ENCODE measurements around the gene GABRA1.

GABRA1 gene
- 0 reads per million in 3 experiments for total RNA-seq

DNA sequence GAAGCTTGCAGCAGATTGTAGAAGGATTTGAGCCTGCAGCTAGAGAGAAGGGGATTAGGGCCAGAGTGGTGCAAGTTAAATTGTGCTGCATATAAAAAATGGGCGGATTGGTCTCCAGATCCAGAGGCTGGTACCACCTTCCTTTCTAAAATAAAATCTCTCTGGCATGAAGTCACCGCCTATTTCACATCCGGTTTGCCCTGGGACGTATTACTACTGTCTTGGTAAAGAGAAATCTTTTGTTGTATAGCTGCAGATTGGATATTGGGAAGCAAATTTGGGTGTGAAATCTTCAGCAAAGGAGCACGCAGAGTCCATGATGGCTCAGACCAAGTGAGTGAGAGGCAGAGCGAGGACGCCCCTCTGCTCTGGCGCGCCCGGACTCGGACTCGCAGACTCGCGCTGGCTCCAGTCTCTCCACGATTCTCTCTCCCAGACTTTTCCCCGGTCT is at the start of gene GABRA1:
TSS of gene GABRA1 (plus strand) at position 180 of the 451 bp plus-strand sequence. CDS start 2,691 bp downstream, outside the sequence.
- DNase-seq, result no peak

DNA sequence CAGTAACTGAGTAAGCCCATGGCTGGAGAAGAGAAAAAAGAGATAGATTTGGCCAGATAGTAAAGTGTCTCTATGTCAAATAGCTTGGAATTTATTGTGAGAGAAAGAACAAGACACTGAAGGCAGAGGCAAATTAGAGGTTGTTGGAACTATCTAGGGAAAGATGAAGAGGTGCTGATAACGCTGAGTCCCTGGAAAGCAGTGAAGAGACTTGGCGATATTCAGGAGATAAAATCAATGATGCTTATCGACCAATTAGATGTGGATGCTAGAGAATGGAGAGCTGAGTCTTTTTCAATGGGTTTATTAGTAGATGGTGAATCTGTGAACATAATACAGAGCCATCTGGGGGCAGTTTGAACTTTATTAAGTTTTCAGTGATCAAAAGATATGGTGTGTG is 48.6 kb upstream of the GABRA1 start:
- DNase-seq, result no peak

DNA sequence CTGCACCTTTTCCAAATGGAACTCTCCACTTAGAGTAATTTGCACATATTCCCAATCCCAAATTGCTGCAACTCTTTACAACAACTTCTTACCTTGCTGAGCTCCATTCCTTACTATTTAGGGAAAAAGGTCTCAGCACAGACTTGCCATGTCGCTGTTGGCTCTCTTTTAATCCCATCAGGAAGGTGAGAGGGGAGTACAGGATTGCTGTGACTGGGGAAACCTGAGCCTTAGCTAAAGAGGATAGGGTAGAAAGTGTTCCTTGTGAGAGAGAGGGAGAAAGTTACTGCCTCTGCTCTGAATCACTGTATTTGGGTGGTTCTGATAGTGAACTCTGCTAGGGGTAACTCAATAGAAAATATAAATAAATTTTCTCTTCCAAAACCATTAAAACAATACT is 43.7 kb upstream of the GABRA1 start:
- DNase-seq, result no peak

DNA sequence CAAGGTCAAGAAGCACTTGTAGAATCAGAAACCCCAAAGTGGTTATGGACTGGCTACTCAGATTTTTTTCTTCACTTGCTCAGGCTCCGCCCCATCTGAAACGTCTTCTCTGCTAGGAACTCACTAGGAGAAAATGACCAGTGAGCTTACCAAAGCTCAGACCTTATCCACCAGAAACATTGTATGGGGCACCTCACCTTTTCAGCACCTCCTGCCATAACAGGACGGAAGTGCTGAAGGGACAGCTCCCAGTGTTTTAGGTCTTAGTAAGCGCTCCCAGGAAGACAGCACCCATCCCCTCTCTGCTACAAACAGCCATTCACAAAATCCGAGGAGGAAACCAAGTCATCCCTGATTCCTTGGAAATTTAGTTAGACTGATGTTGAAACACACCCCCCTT is 1.2 kb upstream of the GABRA1 start:
- DNase-seq, result no peak

DNA sequence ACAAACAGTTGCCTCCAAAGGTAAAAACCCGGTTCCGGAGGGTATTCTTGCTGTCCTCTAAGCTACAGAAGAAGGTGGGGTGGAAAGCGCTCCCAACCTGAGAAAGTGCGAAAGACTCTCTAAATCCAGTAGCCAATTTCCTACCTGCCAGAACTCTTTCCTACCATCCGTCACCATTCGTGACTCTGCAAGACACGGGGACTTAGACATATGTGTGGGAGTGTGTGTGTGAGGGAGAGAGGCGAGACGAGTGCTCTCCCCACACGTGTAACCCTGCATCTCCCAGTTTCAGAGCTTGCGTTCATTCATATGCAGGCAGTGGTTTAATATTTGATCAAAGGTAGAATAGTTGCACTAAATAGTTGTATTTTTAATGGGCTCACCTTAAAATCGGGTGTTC is 473 bp upstream of the GABRA1 start:
- no peak for DNase-seq

DNA sequence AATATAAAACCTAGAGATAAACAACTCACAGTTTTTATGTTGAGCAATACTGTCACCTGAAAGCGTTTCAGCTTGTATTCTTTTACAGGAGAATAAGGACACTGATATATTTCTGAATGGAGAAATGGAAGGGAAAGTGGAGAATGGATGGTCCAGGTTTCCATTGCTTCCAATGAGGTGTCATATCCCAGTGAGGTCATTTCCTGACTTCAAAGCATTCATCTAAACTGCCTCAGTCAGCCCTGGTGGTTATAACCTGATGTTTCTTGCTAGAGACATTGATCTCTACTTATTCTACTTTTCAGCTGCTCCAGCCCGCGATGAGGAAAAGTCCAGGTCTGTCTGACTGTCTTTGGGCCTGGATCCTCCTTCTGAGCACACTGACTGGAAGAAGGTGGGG is 2.6 kb downstream of the GABRA1 start:
- no peak for DNase-seq

DNA sequence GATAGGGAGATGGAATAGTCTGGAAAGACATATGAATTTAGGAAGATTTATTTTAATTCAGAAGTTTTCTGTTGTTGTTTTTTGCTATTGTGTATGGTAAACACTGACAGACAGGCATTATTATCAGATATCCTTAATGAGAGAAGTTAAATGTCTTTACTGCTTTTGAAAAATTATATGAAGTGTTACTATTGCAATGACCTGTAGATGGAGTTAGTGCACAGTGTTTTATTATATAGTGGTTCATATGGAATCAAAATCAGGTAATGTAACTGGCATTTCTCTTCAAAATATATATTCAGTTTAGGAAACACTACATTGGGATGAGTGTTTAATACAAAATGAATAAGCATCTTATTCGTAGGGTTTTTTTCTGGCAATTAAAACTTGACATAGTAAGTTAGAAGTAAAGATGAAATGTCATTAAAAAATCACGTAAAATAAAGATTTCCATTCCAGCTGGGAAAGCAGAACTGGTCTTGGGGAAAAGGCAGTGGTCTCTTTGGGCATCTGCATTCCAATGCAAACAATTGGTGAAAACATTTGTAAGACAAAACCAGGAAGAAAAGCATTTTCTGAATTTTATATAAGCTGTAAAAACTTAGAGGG is 3.9 kb downstream of the GABRA1 start:
- DNase-seq, result no peak

DNA sequence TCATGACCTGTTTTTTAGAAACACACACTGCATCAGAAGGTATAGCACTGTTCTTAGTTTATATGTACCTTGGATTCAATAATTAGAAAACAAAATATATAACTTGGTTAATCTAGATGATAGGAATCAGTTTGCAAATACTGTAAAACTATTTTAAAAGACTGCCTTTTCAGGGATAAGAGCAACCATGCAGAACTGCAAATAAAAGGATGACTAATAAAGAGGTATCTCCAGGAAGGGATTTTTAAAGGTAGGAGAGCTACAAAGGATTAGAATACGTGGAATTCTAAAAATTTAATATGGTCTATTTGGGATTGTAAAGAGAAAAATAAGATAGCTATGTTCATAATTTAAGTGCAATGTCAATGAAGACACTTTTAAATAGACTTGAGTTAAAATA is 9.4 kb downstream of the GABRA1 start:
- DNase-seq, result no peak

DNA sequence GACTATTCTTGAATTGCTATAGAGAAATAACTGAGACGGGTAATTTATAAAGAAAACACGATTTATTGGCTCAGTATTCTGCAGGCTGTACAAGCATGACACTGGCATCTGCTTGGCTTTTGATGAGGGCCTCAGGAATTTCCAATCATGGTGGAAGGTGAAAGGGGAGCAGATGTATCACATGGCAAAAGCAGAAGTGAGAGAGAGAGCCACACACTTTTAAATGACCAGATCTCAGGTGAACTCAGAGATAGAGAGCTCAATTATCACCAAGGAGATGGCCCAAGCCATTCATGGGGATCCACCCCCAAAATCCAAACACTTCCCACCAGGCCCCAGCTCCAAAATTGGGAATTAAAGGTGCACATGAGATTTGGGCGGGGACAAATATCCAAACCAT is 15.3 kb downstream of the GABRA1 start:
- DNase-seq, result no peak

DNA sequence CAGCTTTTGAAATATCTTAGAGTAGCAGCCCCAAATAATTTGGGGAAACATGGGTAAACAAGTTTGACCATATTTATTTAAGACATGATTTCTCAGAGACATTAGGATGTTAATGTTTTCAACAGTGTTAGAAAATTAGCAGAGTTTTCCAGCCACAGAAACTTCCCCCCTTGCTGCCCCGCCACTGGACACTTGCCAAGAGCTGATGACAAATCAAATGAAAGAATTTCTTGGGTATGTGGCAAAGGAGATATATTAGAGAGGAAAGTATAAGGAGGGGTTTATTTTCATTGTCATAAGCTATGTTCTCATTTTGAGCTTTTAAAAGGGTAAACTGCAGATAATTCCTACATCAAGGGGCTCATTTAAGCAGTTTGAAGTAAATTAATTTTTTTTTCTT is 15.9 kb downstream of the GABRA1 start:
- DNase-seq, result no peak

DNA sequence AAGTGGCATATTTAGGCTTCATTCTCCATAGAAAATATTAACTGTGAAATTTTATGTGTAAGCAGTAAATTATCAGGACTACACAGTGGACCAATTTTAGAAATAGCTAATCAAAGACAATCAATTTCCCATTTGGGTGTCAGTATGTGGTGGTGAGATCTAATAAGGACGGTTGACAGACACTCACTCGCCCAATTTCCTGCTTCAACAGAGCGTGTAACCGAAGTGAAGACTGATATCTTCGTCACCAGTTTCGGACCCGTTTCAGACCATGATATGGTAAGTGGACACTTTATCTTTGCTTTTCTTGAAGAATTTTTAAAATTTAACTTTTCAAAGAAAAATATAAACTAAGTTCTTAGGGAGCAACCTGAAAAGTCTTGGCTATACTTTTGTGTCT is 17.6 kb downstream of the GABRA1 start:
- no peak for DNase-seq

DNA sequence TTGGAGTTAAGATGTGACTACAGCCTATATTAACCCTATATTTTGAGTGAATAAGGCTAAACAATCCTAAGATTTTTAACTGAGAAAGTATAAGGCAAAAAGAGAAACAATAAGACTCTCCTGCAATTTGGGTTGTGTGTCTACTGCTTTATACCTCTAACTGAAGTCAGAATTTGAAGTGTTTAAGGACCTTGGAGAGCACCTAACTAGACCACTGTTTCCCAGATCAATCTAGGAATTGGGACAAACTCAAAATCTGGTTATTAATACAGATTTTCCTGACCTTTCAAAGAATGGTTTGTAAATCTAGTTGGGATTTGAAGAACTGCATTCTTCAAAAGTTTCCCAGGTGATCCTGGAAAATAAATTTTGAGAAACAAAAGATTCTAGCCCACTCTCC is 42.1 kb downstream of the GABRA1 start:
- DNase-seq, result no peak

DNA sequence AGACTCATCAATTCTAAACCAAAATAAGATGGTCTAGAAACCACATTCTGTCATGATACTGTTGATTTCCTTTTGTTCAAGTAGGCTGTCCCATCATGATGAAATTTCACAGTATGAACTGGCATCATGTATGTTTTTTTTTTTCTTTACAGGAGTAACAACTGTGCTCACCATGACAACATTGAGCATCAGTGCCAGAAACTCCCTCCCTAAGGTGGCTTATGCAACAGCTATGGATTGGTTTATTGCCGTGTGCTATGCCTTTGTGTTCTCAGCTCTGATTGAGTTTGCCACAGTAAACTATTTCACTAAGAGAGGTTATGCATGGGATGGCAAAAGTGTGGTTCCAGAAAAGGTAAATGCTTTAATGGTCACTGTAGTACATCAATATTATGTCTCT is 47.6 kb downstream of the GABRA1 start:
- DNase-seq, result no peak

DNA sequence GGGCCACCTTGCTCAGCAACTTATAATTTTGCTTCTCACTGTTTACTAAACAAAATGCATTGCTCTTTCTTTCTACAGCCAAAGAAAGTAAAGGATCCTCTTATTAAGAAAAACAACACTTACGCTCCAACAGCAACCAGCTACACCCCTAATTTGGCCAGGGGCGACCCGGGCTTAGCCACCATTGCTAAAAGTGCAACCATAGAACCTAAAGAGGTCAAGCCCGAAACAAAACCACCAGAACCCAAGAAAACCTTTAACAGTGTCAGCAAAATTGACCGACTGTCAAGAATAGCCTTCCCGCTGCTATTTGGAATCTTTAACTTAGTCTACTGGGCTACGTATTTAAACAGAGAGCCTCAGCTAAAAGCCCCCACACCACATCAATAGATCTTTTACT is 49.1 kb downstream of the GABRA1 start:
- no peak for DNase-seq

DNA sequence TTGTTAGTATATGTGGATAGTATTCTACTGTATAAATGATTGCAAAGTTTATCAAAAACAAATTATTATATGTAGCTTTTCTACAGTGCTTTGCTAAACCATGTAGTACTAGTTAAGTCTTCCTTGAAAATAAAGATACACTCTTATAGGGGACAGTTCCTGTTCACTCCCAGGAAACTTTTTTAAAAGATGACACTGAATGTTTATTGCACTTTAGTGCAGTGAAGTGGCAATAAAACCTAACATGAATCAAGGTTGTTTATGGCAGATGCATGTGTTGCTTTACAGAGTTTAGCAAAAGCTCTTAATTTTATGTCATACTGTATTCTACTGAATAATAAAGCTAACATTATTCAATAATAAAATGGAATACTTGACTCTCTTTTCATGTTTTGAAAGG is 51.7 kb downstream of the GABRA1 start:
- no peak for DNase-seq

DNA sequence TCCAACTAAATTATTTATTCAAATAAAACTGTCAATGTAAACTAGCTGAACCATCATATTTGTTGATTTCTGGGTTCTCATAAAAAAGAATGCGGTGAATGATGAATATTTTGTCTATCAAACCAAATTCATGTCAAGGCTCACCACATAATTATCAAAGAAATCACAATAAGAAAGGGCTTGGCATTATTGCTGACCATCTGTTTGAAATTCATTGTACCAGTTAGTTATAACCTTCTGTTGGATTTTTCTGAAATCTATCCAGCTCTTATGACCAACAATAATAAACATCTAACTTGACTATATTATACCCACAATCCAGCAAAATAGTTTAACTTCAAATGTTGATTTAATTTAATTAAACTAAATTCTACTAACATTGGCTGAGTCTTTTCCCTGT is 53.1 kb downstream of the GABRA1 start:
- no peak for DNase-seq

DNA sequence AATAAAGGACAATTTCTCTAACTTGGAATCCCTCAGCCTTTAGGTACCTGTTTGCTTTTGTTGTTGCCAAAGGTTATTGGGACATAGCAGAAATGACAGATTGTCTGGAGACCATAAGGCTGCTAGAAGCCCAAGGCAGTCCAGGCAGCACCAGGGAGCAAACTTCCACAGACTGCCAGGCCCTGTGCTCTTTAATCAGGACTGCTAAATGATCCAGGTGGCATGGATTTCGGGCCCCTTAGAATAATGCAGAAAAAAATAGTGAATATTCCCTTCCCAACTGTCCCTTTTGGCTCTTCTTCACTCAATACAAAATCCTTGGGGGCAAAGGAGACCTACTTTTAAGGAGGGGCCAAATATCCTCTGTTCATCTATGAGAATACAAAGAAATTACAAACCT is 73.9 kb downstream of the GABRA1 start:
- no peak for DNase-seq

DNA sequence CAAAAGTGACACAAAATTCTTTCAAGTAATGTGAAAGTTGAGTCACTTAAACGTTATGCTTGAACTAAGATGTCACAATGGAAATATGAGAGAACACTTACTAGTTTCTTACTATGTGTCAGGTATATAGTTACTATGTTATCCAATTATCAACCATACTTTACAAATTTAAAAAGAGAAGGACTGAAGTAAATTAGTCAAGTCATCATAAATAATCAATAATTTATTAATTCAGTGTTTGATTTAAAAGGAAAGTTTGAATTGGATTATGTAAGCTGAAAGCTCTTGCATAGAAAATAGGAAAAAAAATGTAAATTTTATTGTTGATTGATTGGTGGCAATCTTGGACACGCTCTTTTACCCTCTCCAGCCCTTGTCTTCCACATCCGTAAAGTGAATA is 76.3 kb downstream of the GABRA1 start:
- DNase-seq, result no peak

DNA sequence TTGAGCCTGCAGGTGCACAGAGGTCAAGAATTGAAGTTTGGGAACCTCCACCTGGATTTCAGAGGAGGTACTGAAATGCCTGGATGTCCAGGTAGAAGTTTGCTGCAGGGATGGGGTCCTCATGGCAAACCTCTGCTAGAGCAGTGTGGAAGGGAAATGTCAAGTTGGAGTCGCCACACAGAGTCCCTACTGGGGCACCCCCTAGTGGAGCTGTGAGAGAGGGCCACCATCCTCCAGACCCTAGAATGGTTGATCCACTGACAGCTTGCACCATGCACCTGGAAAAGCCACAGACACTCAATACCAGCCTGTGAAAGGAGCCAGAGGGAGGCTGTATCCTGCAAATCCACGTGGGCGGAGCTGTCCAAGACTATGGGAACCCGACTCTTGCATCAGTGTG is 78.0 kb downstream of the GABRA1 start:
- DNase-seq, result no peak

DNA sequence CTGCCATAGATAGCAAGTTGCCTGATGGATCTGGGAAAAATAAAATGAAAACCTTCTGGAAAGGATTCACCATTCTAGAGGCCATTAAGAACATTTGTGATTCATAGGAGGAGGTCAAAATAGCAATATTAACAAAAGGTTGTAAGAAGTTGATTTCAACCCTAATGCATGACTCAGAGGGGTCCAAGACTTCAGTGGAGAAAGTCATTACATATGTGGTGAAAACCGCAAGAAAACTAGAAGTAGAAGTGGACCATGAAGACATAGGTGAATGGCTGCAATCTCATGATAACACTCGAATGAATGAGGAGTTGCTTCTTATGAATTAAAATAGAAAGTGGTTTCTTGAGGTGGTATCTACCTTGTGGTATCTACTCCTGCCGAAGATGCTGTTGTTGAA is 86.6 kb downstream of the GABRA1 start:
- no peak for DNase-seq

DNA sequence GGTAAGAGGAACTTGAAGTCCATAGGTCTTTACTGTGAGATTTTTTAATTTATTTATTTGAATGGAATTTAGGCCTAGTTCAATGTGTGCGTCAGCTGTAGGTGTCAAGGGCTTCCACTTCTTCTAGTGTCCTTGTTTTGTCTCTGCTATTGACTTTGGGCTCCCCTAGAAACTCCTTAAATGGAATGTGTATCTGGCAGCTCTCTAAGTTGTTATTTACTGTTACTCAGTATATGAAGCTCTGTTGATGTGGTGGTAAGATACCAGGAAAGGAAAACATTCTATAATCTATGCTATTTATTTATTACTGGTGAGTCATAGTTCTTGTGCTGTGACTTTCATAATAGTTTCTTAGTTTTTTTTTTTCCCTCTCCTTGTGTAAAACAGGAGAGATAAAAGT is 97.1 kb downstream of the GABRA1 start:
- DNase-seq, result no peak

DNA sequence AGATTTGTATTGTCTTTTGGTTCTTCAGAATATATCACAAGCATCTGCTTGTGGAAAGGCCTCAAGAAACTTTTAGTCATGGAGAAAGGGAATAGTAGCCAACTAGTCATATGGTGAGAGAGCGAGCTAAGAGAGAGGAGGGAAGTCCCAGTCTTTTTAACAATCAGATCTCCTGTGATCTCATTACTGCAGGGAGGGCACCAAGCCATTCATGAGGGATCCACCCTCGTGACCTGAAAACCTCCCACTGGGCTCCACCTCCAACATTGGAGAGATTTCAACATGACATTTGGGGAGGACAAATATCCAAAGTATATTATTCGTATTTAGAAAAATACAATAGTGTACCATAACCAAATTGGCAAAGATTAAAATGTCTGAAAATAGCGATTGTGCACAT is 99.0 kb downstream of the GABRA1 start:
- DNase-seq, result no peak

All from central memory CD4-positive, alpha-beta T cell (primary cell).